Measurements from ENCODE around the gene JARID2. TPM values are rescaled to one million over a fixed set of nuclear protein-coding genes. Genes with fewer than 3 reads are reported as not detected.

The JARID2 gene
- total RNA-seq, 1 donor from 2014 or later: 24.2 TPM

DNA sequence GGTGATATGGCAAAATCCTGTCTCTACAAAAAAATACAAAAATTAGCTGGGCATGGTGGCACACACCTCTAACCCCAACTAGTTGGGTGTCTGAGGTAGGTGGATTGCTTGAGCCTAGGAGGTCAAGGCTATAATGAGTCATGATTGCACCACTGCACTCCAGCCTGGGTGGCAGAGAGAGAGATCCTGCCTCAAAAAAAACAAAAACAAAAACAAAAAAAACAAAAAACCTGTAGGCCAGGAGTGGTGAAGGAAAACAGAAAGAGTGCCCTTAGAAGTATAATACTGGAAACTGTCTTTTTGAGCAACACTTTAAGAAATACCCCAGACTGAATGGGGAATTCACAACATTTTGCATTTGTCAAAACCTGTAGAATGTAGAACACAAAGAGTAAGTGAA lies 85.3 kb downstream of the JARID2 start:
- Histone ChIP-seq H3K4me3 (ENCODE audit: insufficient read depth, low read depth, low read length) (no peak overlapping the region), H3K9me3 (ENCODE audit: insufficient read depth, low read depth, low read length) (no peaks in the 10 kb centered on the region), H3K27ac (ENCODE audit: low read depth, low read length) (peak overlapping the region; percentile 69), H3K36me3 (ENCODE audit: insufficient read depth, low read length) (no peaks in the 10 kb centered on the region), H3K9ac (ENCODE audit: low read length) (no peak overlapping the region), H3K4me2 (ENCODE audit: low read length) (peak overlapping the region; percentile 65), H4K20me1 (ENCODE audit: insufficient read depth, low read length) (peaks cover 93% of the 10 kb centered on the region), H3K79me2 (ENCODE audit: insufficient read depth, low read length) (peaks cover 87% of the 10 kb centered on the region), H3K4me1 (ENCODE audit: insufficient read depth, low read length) (peaks cover 37% of the 10 kb centered on the region), H3K27me3 (ENCODE audit: insufficient read depth, low read length) (no peaks in the 10 kb centered on the region), H2AFZ (ENCODE audit: low read depth, low read length) (no peak overlapping the region)
- Mint-ChIP-seq H3K36me3 (ENCODE audit: low read depth, unreplicated experiment) (peaks cover 2% of the 10 kb centered on the region), H3K9me3 (ENCODE audit: unreplicated experiment) (no peaks in the 10 kb centered on the region), H3K27ac (ENCODE audit: unreplicated experiment) (peak overlapping the region; percentile 94), H3K4me1 (ENCODE audit: low read depth, unreplicated experiment) (peaks cover 46% of the 10 kb centered on the region), H3K27me3 (ENCODE audit: low read depth, unreplicated experiment) (no peaks in the 10 kb centered on the region), H3K4me3 (ENCODE audit: unreplicated experiment) (peak overlapping the region; percentile 11)
- TF ChIP-seq EZH2 (IDR thresholded peaks at IDR 0.05; ENCODE audit: insufficient read depth, low read length) (no peak), CTCF (IDR thresholded peaks at IDR 0.05; ENCODE audit: insufficient read depth, low read depth, low read length) (no peak)
- DNase-seq (ENCODE audit: low read depth) (no peak), FAIRE-seq (no peak)

DNA sequence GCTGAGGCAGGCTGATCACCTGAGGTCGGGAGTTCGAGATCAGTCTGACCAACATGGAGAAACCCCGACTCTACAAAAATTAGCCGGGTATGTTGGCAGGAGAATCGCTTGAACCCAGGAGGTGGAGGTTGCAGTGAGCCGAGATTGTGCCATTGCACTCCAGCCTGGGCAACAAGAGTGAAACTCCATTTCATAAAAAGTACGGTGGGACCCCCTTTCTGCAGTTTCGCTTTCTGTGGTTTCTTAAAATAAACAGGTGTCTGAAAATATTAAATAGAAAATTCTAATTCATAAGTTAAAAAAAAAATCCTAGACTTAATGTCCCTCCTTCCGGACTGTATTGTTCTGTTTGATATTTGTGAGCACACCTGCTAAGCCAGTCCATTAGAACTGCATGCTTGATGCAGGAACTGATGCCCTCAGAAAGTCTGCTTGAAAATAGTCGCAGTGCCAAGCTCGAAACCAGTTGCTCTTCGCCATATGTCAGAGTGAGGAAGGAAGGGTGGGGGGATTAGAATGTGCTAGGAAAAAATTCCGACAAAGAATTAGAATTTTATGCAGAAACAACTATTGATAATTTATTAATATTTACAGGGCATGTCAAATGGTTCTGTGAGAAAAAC lies 85.9 kb downstream of the JARID2 start:
- TF ChIP-seq EZH2 (IDR thresholded peaks at IDR 0.05; ENCODE audit: insufficient read depth, low read length): no peak
- no peak for TF ChIP-seq CTCF (IDR thresholded peaks at IDR 0.05; ENCODE audit: insufficient read depth, low read depth, low read length)
- H3K27me3 ChIP-seq (ENCODE audit: insufficient read depth, low read length): no peaks in the 10 kb centered on the region
- Mint-ChIP-seq H3K36me3 (ENCODE audit: low read depth, unreplicated experiment) (peaks cover 2% of the 10 kb centered on the region), H3K27ac (ENCODE audit: unreplicated experiment) (no peak overlapping the region), H3K4me1 (ENCODE audit: low read depth, unreplicated experiment) (peaks cover 48% of the 10 kb centered on the region), H3K27me3 (ENCODE audit: low read depth, unreplicated experiment) (no peaks in the 10 kb centered on the region), H3K9me3 (ENCODE audit: unreplicated experiment) (no peaks in the 10 kb centered on the region), H3K4me3 (ENCODE audit: unreplicated experiment) (no peak overlapping the region)
- H3K27ac ChIP-seq (ENCODE audit: low read depth, low read length): no peak overlapping the region
- H3K9ac ChIP-seq (ENCODE audit: low read length): no peak overlapping the region
- H3K9me3 ChIP-seq (ENCODE audit: insufficient read depth, low read depth, low read length): no peaks in the 10 kb centered on the region
- FAIRE-seq: no peak
- H3K36me3 ChIP-seq (ENCODE audit: insufficient read depth, low read length): no peaks in the 10 kb centered on the region
- peaks cover 37% of the 10 kb centered on the region for H3K4me1 ChIP-seq (ENCODE audit: insufficient read depth, low read length)
- DNase-seq (ENCODE audit: low read depth): no peak
- no peak overlapping the region for H3K4me3 ChIP-seq (ENCODE audit: insufficient read depth, low read depth, low read length)
- peak overlapping the region; percentile 65 for H3K4me2 ChIP-seq (ENCODE audit: low read length)
- H2AFZ ChIP-seq (ENCODE audit: low read depth, low read length): no peak overlapping the region
- peaks cover 93% of the 10 kb centered on the region for H4K20me1 ChIP-seq (ENCODE audit: insufficient read depth, low read length)
- peaks cover 87% of the 10 kb centered on the region for H3K79me2 ChIP-seq (ENCODE audit: insufficient read depth, low read length)

- Mint-ChIP-seq H3K4me3 (ENCODE audit: unreplicated experiment) (no peak overlapping the region), H3K27me3 (ENCODE audit: low read depth, unreplicated experiment) (no peaks in the 10 kb centered on the region), H3K27ac (ENCODE audit: unreplicated experiment) (no peak overlapping the region), H3K9me3 (ENCODE audit: unreplicated experiment) (no peaks in the 10 kb centered on the region), H3K36me3 (ENCODE audit: low read depth, unreplicated experiment) (peaks cover 2% of the 10 kb centered on the region), H3K4me1 (ENCODE audit: low read depth, unreplicated experiment) (peaks cover 48% of the 10 kb centered on the region)
- Histone ChIP-seq H3K27me3 (ENCODE audit: insufficient read depth, low read length) (no peaks in the 10 kb centered on the region), H3K4me1 (ENCODE audit: insufficient read depth, low read length) (peaks cover 33% of the 10 kb centered on the region), H3K27ac (ENCODE audit: low read depth, low read length) (no peak overlapping the region), H2AFZ (ENCODE audit: low read depth, low read length) (no peak overlapping the region), H3K4me3 (ENCODE audit: insufficient read depth, low read depth, low read length) (no peak overlapping the region), H3K9ac (ENCODE audit: low read length) (no peak overlapping the region), H3K36me3 (ENCODE audit: insufficient read depth, low read length) (no peaks in the 10 kb centered on the region), H3K79me2 (ENCODE audit: insufficient read depth, low read length) (peaks cover 87% of the 10 kb centered on the region), H3K9me3 (ENCODE audit: insufficient read depth, low read depth, low read length) (no peaks in the 10 kb centered on the region), H4K20me1 (ENCODE audit: insufficient read depth, low read length) (peaks cover 93% of the 10 kb centered on the region), H3K4me2 (ENCODE audit: low read length) (no peak overlapping the region)
- FAIRE-seq: no peak
- TF ChIP-seq CTCF (IDR thresholded peaks at IDR 0.05; ENCODE audit: insufficient read depth, low read depth, low read length) (no peak), EZH2 (IDR thresholded peaks at IDR 0.05; ENCODE audit: insufficient read depth, low read length) (no peak)
- DNase-seq (ENCODE audit: low read depth): no peak
These were observed 86.6 kb downstream of the JARID2 start for GRCh38 chr6:15332446-15332845.
